Measurements from ENCODE around the gene PLEKHG2.
"Not testable (repeated sequence)": the region's sequence is repeated elsewhere in the genome, so short reads cannot be mapped to it uniquely, and the experiment has no call there.

Gene PLEKHG2

DNA sequence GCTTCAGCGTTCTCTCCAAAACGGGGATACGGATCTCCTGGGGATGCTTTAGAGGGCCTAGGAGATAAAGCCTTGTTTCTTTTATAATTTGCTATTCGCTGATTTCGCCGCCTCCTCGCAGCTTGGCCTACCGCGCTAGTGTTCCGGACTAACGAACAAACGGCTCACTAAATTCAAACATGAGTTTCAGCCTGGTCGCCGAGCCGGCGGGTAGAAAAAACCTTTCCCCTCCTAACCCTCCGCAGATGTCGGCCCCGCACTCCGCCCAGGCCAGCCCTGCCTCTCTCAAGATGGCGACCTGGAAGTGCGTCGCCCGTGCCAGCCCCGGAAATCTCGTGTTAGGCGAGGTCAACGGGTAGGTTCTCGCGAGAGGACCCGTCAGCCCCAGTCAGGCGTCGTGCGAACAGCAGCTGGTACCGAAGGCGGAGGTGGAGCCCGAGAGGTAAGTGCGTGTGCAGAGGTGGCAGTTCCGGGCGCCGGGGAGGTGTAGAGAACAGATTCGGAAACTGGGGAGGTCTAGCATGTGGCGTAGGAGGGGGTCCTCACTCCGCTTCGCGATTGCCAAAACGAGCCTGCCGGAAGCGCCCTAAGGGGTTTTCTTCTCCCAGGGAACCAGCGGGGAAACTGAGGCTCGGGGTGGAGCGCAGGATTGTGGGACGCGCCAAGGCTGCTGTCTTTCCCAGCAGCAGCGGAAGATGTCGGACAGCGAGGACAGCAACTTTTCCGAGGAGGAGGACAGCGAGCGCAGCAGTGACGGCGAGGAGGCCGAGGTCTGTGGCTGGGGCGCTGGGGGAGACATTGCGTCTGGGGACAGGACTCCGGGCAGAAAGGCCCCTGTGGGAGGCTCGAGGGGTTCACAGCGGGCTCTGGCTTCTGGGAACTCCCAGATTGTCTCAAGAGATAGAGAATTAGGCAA is 33.0 kb downstream of the PLEKHG2 start, which contains the start of gene SUPT5H:
SUPT5H (plus strand) TSS at position 387 of the 916 bp plus-strand sequence; CDS start at position 696, 309 bp downstream.
- H3K36me3 ChIP-seq (ENCODE audit: insufficient read depth, low read length), result peaks cover 16% of the 10 kb centered on the region
- H3K4me2 ChIP-seq (ENCODE audit: low read length), result peak within 1 kb of the TSS; percentile 91
- H3K27me3 ChIP-seq (ENCODE audit: control insufficient read depth, insufficient read depth, low read length), result no peaks in the 10 kb centered on the region
- peak within 1 kb of the TSS; percentile 99 for H3K9ac ChIP-seq (ENCODE audit: low read depth, low read length)
- H3K4me1 ChIP-seq (ENCODE audit: control insufficient read depth, insufficient read depth, low read length), result peaks cover 26% of the 10 kb centered on the region
- no peaks in the 10 kb centered on the region for H3K9me3 ChIP-seq (replicated peaks; ENCODE audit: low read length)
- peak within 1 kb of the TSS; percentile 87 for H3K4me3 ChIP-seq (ENCODE audit: low read length)

DNA sequence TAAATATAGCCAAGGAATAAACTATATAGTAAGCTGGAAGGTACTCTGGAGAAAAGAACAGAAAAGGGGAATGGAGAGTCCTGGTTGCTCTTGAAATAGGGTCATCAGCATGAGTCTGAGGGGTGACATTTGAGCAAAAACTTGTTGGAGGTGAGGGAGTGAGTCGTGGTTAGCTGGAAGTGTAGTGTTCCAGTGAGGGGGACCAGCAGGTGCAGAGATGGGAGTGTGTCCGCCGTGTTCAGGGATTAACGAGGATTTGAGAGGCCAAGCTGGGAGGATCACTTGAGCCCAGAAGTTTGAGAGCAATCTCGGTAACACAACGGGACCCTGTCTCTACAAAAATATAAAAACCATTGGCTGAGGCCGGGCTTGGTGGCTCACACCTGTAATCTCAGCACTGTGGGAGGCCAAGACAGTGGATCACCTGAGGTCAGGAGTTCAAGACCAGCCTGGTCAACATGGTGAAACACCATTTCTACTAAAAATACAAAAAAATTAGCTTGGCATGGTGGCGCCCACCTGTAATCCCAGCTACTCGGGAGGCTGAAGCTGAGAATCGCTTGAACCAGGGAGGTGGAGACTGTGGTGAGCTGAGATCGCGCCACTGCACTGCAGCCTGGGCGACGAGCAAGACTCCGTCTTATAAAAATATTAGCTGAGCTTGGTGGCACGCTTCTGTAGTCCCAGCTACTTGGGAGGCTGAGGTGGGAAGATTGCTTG is 34.1 kb downstream of the PLEKHG2 start:
- H3K4me3 ChIP-seq (ENCODE audit: low read length), result peak overlapping the region; percentile 87
- H3K36me3 ChIP-seq (ENCODE audit: insufficient read depth, low read length), result peaks cover 22% of the 10 kb centered on the region
- no peaks in the 10 kb centered on the region for H3K9me3 ChIP-seq (replicated peaks; ENCODE audit: low read length)
- peak overlapping the region; percentile 91 for H3K4me2 ChIP-seq (ENCODE audit: low read length)
- H3K4me1 ChIP-seq (ENCODE audit: control insufficient read depth, insufficient read depth, low read length), result peaks cover 26% of the 10 kb centered on the region
- H3K27me3 ChIP-seq (ENCODE audit: control insufficient read depth, insufficient read depth, low read length), result no peaks in the 10 kb centered on the region
- H3K9ac ChIP-seq (ENCODE audit: low read depth, low read length), result peak overlapping the region; percentile 99

DNA sequence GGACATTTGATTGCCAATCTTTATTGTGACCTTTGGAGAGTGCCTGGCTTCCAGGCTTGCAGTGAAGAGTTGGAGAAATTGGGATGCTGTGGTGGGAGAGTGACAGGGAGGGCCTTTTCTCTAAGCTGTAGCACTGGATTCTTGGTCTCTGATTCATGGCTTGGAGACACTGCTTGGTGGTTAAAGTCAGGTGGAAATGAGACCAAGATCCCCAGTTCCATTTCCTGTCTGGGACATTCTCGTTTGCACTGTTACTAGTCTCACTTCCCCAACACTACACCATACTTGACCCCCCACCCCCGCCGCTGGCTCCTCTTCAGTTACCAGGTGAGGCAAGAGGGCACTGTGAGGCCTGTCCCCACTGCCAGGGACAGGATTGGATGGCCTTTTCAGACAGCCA is 35.8 kb downstream of the PLEKHG2 start:
- no peaks in the 10 kb centered on the region for H3K9me3 ChIP-seq (replicated peaks; ENCODE audit: low read length)
- H3K4me1 ChIP-seq (ENCODE audit: control insufficient read depth, insufficient read depth, low read length), result peaks cover 26% of the 10 kb centered on the region
- H3K4me2 ChIP-seq (ENCODE audit: low read length), result peak overlapping the region; percentile 34
- H3K27me3 ChIP-seq (ENCODE audit: control insufficient read depth, insufficient read depth, low read length), result no peaks in the 10 kb centered on the region
- H3K4me3 ChIP-seq (ENCODE audit: low read length), result no peak overlapping the region
- no peak overlapping the region for H3K9ac ChIP-seq (ENCODE audit: low read depth, low read length)
- peaks cover 38% of the 10 kb centered on the region for H3K36me3 ChIP-seq (ENCODE audit: insufficient read depth, low read length)

DNA sequence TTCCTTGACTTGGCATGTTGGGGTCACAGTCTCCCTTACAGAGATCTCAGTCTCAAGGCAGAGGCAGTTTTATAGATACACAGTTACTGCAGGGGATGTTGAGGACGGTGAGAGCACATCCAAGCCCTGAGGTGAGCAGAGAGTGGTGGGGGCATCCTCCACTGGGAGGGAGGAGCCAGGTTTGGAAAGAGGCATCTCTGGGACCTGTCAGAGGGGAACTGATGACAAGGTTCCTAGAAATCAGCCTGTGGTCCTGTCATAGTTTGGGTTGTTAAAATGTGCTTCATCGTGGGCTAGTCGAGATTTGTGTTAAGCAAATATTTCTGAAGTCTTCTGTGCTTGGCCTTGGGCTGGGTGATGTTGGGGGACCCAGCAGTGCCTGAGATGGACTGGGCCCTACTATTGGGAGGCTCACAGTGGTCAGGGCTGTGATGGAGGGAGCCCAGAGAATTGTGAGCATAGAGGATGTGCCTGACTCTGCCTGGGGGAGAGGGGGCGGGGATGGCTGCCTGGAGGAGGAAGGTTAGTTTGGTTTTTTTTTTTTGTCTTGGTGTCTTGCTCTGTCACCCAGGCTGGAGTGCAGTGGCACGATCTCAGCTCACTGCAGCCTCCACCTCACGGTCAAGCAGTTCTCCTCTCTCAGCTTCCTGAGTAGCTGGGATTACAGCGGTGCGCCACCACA is 36.8 kb downstream of the PLEKHG2 start:
- Histone ChIP-seq H3K9ac (ENCODE audit: low read depth, low read length) (no peak overlapping the region), H3K9me3 (replicated peaks; ENCODE audit: low read length) (no peaks in the 10 kb centered on the region), H3K36me3 (ENCODE audit: insufficient read depth, low read length) (peaks cover 43% of the 10 kb centered on the region), H3K4me2 (ENCODE audit: low read length) (no peak overlapping the region), H3K4me1 (ENCODE audit: control insufficient read depth, insufficient read depth, low read length) (peaks cover 26% of the 10 kb centered on the region), H3K4me3 (ENCODE audit: low read length) (no peak overlapping the region), H3K27me3 (ENCODE audit: control insufficient read depth, insufficient read depth, low read length) (no peaks in the 10 kb centered on the region)

DNA sequence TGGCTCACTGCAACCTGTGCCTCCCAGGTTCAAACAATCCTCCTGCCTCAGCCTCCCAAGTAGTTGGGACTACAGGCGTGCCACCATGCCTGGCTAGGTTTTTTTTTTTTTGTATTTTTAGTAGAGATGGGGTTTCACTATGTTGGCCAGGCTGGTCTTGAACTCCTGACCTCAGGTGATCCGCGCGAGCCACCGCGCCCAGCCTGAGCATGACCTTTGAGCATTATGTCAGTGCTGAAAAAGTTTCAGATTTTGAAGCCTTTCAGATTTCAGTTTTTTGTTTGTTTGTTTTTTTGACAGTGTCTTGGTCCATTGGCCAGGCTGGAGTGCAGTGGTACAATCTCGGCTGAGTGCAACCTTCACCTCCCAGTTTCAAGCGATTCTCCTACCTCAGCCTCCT is 38.8 kb downstream of the PLEKHG2 start:
- H3K4me3 ChIP-seq (ENCODE audit: low read length); H3K9ac ChIP-seq (ENCODE audit: low read depth, low read length); H3K27me3 ChIP-seq (ENCODE audit: control insufficient read depth, insufficient read depth, low read length); H3K9me3 ChIP-seq (replicated peaks; ENCODE audit: low read length); H3K4me2 ChIP-seq (ENCODE audit: low read length): not testable (repeated sequence)
- Histone ChIP-seq H3K36me3 (ENCODE audit: insufficient read depth, low read length) (peaks cover 49% of the 10 kb centered on the region), H3K4me1 (ENCODE audit: control insufficient read depth, insufficient read depth, low read length) (peaks cover 24% of the 10 kb centered on the region)

DNA sequence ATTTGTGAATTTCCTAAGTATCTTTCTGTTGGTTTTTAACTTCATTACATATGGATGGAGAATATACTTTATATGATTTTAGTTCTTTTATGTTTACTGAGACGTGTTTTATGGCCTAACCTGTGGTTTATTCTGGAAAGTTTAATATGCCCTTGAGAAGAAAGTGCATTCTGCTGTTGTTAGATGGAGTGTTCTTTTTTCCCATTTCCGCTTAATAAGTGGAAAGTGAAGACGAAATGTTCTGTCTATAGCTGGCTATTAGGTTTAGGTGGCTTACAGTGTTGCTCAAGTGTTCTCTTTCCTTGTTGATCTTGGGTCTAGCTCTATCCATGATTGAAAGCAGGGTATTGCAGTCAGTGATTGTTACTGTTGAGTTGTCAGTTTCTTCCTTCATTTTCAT is 50.9 kb downstream of the PLEKHG2 start:
- Histone ChIP-seq H3K9me3 (replicated peaks; ENCODE audit: low read length) (no peaks in the 10 kb centered on the region), H3K36me3 (ENCODE audit: insufficient read depth, low read length) (peaks cover 73% of the 10 kb centered on the region), H3K4me1 (ENCODE audit: control insufficient read depth, insufficient read depth, low read length) (no peaks in the 10 kb centered on the region), H3K27me3 (ENCODE audit: control insufficient read depth, insufficient read depth, low read length) (no peaks in the 10 kb centered on the region), H3K9ac (ENCODE audit: low read depth, low read length) (no peak overlapping the region), H3K4me2 (ENCODE audit: low read length) (no peak overlapping the region), H3K4me3 (ENCODE audit: low read length) (no peak overlapping the region)

DNA sequence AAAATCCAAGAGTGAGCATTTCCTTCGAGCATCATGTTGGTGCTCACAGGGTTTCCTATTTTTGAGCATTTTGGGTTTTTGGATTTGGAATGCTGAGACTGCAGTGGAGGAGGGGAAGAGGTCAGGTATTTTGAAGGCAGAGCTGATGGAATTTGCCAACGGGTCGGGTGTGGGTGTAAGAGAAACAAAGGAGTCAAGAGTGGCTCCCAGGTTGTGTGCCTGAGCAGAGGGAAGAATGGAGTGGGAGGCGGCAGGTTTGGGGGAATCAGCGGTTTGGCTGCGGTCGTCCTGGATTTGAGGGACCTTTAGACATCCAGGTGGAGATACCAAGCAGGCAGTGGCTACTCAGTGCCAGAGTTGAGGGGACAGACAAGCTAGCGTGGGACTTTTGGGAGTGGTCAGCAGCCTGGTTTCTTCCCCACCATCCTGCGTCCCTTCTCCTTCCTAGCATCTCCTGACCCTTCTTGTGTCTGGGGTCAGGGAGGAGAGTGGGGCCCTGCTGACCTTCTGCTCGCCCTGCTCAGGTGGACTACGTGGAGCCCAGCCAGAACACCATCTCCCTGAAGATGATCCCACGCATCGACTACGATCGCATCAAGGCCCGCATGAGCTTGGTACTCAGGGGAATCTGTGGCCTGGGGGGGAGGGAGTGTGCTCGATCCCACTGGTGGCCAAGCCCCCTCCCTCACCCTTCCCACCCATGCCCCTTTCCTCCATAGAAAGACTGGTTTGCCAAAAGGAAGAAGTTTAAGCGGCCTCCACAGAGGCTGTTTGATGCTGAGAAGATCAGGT is 53.7 kb downstream of the PLEKHG2 start:
- H3K9ac ChIP-seq (ENCODE audit: low read depth, low read length), result no peak overlapping the region
- H3K4me3 ChIP-seq (ENCODE audit: low read length), result no peak overlapping the region

DNA sequence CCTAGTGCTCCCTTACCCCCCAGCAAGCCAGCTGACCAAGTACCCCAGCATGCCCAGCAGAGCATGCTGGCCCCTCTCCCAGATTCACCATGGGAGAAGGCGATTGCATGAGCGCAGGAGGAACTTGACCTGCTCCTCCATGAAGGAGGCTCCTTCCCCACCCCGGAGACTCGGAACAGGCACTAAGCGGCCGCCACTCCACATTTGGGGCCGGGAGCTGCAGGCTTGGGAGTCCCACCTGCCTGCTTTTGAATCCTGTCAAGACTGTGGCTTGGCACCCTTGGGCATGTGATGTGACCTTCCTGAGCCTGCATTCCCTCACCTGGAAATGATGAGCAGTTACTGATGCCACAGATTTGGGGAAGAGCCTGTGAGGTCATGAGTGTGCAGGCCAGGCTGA is 55.5 kb downstream of the PLEKHG2 start:
- no peak overlapping the region for H3K4me3 ChIP-seq (ENCODE audit: low read length)
- H3K4me1 ChIP-seq (ENCODE audit: control insufficient read depth, insufficient read depth, low read length), result no peaks in the 10 kb centered on the region
- no peak overlapping the region for H3K4me2 ChIP-seq (ENCODE audit: low read length)
- no peaks in the 10 kb centered on the region for H3K9me3 ChIP-seq (replicated peaks; ENCODE audit: low read length)
- H3K9ac ChIP-seq (ENCODE audit: low read depth, low read length), result no peak overlapping the region
- H3K36me3 ChIP-seq (ENCODE audit: insufficient read depth, low read length), result peaks cover 88% of the 10 kb centered on the region
- no peaks in the 10 kb centered on the region for H3K27me3 ChIP-seq (ENCODE audit: control insufficient read depth, insufficient read depth, low read length)

More for the DNA sequence above, 53.7 kb downstream of the PLEKHG2 start:
- Histone ChIP-seq H3K9me3 (replicated peaks; ENCODE audit: low read length) (no peaks in the 10 kb centered on the region), H3K27me3 (ENCODE audit: control insufficient read depth, insufficient read depth, low read length) (no peaks in the 10 kb centered on the region), H3K36me3 (ENCODE audit: insufficient read depth, low read length) (peaks cover 77% of the 10 kb centered on the region), H3K4me1 (ENCODE audit: control insufficient read depth, insufficient read depth, low read length) (no peaks in the 10 kb centered on the region), H3K4me2 (ENCODE audit: low read length) (no peak overlapping the region)

DNA sequence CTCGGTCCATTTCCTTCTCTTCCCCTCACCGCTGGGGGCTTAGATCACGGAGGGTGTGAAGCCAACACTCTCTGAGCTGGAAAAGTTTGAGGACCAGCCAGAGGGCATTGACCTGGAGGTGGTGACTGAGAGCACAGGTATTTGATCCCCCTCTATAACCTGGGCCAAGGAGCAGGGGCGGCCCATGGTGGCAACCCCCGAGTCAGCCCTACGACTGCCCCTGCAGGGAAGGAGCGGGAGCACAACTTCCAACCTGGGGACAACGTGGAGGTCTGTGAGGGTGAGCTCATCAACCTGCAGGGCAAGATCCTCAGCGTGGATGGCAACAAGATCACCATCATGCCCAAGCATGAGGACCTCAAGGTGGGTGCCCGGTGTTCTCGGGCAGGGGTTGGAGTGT is 56.6 kb downstream of the PLEKHG2 start:
- Histone ChIP-seq H3K9me3 (replicated peaks; ENCODE audit: low read length) (no peaks in the 10 kb centered on the region), H3K36me3 (ENCODE audit: insufficient read depth, low read length) (peaks cover 93% of the 10 kb centered on the region), H3K27me3 (ENCODE audit: control insufficient read depth, insufficient read depth, low read length) (no peaks in the 10 kb centered on the region), H3K4me1 (ENCODE audit: control insufficient read depth, insufficient read depth, low read length) (no peaks in the 10 kb centered on the region), H3K4me2 (ENCODE audit: low read length) (no peak overlapping the region), H3K9ac (ENCODE audit: low read depth, low read length) (no peak overlapping the region), H3K4me3 (ENCODE audit: low read length) (no peak overlapping the region)

DNA sequence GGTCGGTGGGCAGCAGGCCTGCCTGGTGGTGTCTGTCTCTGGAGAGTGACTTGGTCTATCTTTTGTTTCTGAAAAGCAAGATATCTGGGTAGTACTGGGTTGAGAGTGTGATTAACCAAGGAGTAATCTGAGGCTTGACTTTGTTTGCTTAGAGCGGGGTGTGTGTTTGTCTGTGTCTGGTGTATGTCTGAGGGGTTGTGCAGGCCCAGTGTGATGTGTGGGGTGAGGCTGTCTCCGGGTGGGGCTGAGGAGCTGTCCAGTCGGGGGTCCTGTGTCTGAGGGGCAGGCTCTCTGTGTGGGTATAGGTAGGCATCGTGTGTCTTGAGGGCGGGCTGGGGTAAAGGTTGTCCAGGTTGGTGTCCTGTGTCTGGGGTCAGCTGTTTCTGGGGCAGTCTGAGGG is 57.1 kb downstream of the PLEKHG2 start:
- H3K36me3 ChIP-seq (ENCODE audit: insufficient read depth, low read length), result peaks cover 95% of the 10 kb centered on the region

More for the DNA sequence above, 57.1 kb downstream of the PLEKHG2 start:
- Histone ChIP-seq H3K9ac (ENCODE audit: low read depth, low read length) (no peak overlapping the region), H3K27me3 (ENCODE audit: control insufficient read depth, insufficient read depth, low read length) (no peaks in the 10 kb centered on the region), H3K4me1 (ENCODE audit: control insufficient read depth, insufficient read depth, low read length) (no peaks in the 10 kb centered on the region), H3K4me2 (ENCODE audit: low read length) (no peak overlapping the region), H3K9me3 (replicated peaks; ENCODE audit: low read length) (no peaks in the 10 kb centered on the region), H3K4me3 (ENCODE audit: low read length) (no peak overlapping the region)
